22Rv1 (cell line): ENCODE measurements around the gene MBD2.

Experiments used
- H3K27ac ChIP-seq: fragments of 450-650 bp; 2 replicates; pipeline ENCODE4 v1.5.1; 2017
- ZFX ChIP-seq: fragments of 450-650 bp; IDR thresholded peaks from 2 replicates; pipeline ENCODE4 v1.6.1; 2017; ENCODE audit warnings: antibody characterized with exemption, borderline replicate concordance
- TF ChIP-seq, protein P1 (sequence below): fragments of 450-650 bp; IDR thresholded peaks from 2 replicates; pipeline ENCODE4 v1.5.1; 2017; ENCODE audit warnings: mild to moderate bottlenecking

Gene MBD2

GRCh38 chr18:54162431-54162830 lies 62.0 kb downstream of the MBD2 start:
- TF ChIP-seq, protein P1, sequence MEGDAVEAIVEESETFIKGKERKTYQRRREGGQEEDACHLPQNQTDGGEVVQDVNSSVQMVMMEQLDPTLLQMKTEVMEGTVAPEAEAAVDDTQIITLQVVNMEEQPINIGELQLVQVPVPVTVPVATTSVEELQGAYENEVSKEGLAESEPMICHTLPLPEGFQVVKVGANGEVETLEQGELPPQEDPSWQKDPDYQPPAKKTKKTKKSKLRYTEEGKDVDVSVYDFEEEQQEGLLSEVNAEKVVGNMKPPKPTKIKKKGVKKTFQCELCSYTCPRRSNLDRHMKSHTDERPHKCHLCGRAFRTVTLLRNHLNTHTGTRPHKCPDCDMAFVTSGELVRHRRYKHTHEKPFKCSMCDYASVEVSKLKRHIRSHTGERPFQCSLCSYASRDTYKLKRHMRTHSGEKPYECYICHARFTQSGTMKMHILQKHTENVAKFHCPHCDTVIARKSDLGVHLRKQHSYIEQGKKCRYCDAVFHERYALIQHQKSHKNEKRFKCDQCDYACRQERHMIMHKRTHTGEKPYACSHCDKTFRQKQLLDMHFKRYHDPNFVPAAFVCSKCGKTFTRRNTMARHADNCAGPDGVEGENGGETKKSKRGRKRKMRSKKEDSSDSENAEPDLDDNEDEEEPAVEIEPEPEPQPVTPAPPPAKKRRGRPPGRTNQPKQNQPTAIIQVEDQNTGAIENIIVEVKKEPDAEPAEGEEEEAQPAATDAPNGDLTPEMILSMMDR, result no peak
- no peak for TF ChIP-seq ZFX
- H3K27ac ChIP-seq, result no peak overlapping the region

DNA sequence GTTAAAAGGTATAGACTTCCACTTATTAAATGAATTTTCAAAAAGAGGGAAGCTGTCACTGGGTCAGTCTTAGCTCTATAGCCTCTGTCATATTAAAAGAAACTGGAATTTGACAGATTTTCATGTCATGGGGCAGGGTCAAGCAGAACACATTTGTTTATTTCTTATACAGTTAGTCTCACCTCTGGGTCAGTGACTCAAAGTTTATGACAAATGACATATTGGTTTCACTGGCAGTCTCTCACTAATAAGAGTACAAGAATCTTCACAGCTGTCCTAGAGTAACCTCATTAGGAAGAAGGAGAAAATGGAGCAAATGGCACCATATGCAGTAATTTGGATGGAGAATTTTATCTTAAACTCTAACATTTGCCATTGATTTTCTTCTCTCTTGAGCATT lies 63.2 kb downstream of the MBD2 start:
- H3K27ac ChIP-seq, result no peak overlapping the region
- TF ChIP-seq ZFX, result no peak
- TF ChIP-seq, protein P1, result no peak

DNA sequence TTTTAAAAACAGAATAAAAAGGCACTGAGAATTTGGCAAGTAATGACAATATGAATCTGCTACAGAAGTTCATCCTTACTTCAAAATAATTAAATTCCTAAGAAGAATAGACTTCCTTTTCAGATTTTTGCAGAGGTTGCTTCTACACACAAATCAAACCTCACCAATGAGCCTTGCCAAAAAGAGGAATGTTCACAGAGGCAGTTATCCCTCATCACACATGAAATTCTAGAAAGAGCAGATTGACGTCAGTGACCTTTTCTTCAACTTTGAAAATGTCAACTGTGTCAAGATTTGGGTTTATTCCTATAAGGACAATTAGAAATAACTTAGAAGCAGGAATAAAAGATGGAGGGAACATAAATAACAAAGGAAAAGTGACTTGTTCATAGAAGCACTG lies 64.6 kb downstream of the MBD2 start:
- H3K27ac ChIP-seq, result no peak overlapping the region
- TF ChIP-seq, protein P1, result no peak
- TF ChIP-seq ZFX, result no peak

DNA sequence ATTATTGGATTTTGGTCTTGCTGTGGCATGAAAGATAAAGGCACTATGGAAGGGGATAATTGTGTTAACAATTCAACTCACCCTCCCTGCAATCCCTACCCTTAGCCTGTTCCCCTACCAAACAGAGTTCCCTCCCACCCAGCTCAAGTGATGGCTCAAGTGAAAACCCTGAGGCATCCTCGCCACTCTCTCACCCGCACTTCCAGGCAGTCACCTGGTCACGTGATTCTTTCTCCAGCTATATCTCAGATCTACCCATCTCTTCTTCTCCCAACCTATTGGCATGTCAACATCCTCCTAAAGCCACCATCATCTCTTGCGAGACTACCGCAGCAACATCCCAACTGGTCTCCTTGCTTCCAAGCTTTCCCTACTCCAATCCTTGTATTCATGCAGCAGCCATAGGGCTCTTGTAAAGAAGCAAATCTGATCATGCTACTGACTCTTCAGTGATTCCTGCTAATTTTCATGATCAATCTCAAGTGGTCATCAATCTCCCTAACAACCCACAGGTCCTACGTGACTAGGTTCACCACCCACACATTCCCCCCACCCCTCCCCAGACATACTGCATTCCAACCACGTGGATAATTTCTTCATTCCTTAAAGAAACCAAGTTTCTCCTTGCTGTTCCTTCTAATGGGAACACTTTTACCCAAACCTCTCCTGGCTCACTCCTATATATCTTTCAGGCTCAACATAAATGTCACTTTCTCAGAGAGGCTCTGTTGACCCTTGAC lies 66.7 kb downstream of the MBD2 start:
- no peak overlapping the region for H3K27ac ChIP-seq
- TF ChIP-seq, protein P1, result no peak
- TF ChIP-seq ZFX, result no peak

- TF ChIP-seq, protein P1, result no peak
- TF ChIP-seq ZFX, result no peak
- H3K27ac ChIP-seq, result no peak overlapping the region
Observed at GRCh38 chr18:54155412-54155811, 69.1 kb downstream of the MBD2 start.

DNA sequence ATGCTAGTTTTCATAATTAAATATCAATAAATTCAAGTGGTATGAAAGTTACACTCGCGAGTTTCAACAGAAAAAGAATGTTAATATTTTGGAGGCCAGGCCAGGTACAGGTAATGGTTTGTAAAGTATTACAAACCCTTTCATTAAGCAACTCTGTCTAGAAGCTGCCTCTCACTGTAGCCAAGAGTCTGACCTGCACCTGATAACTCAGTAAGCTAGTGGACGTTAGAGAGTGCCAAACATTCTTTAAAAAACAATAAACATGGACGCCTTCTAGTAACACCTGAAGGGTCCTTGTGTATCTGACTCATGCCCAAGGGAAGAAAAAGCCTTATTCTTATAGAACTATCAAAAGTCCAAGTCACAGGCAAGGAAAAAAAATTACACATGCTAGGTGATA lies 70.2 kb downstream of the MBD2 start:
- H3K27ac ChIP-seq, result no peak overlapping the region
- TF ChIP-seq, protein P1, result no peak
- TF ChIP-seq ZFX, result no peak

- H3K27ac ChIP-seq, result no peak overlapping the region
- TF ChIP-seq, protein P1, result no peak
- no peak for TF ChIP-seq ZFX
Observed at GRCh38 chr18:54151376-54151775, 73.1 kb downstream of the MBD2 start.
